Ovary (tissue), 3 donors: ENCODE measurements around the gene ZNF629.

Experiments
- EP300 ChIP-seq: sonication (generic); formaldehyde crosslinking; IDR thresholded peaks from one replicate; pipeline ENCODE4 v1.6.1; 2017; ENCODE audit warnings: antibody characterized with exemption
- POLR2A ChIP-seq: fragments of 450-650 bp; IDR thresholded peaks from one replicate; pipeline ENCODE4 v1.6.1; 2017; ENCODE audit warnings: antibody characterized with exemption, mild to moderate bottlenecking, moderate library complexity
- TF ChIP-seq, protein P1 (sequence below), 3 donors: fragments of 450-650 bp in 2 of 3; fragments of 200-600 bp in 1 of 3; IDR thresholded peaks; one replicate each; pipeline versions ENCODE4 v1.5.1 to v1.8.0; 2016 to 2022; ENCODE audit warnings: antibody characterized with exemption in 3 of 3, mild to moderate bottlenecking in 1 of 3
- donor health status: DM: no; HTN: no; CAD: no.

- TF ChIP-seq POLR2A (no peak), EP300 (no peak)
- TF ChIP-seq, protein P1, sequence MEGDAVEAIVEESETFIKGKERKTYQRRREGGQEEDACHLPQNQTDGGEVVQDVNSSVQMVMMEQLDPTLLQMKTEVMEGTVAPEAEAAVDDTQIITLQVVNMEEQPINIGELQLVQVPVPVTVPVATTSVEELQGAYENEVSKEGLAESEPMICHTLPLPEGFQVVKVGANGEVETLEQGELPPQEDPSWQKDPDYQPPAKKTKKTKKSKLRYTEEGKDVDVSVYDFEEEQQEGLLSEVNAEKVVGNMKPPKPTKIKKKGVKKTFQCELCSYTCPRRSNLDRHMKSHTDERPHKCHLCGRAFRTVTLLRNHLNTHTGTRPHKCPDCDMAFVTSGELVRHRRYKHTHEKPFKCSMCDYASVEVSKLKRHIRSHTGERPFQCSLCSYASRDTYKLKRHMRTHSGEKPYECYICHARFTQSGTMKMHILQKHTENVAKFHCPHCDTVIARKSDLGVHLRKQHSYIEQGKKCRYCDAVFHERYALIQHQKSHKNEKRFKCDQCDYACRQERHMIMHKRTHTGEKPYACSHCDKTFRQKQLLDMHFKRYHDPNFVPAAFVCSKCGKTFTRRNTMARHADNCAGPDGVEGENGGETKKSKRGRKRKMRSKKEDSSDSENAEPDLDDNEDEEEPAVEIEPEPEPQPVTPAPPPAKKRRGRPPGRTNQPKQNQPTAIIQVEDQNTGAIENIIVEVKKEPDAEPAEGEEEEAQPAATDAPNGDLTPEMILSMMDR (IDR thresholded peaks at IDR 0.05) = no peak
These were observed 49.0 kb downstream of the ZNF629 start for GRCh38 chr16:30737794-30738648.
